Endothelial cell of umbilical vein (primary cell): ENCODE measurements around the gene RECQL.

Experiments
- CTCF ChIP-seq, 2 donors: IDR thresholded peaks; 1 replicate in 1 of 2; 2 replicates in 1 of 2; pipeline ENCODE4 v1.5.1; 2011; ENCODE audit warnings: low read length in 2 of 2, mild to moderate bottlenecking in 2 of 2, moderate library complexity in 2 of 2, control low read depth in 1 of 2, inconsistent platforms in 1 of 2, low read depth in 1 of 2; ENCODE audit not compliant: insufficient read depth in 1 of 2; ENCODE audit errors: extremely low read depth in 1 of 2
- EZH2 ChIP-seq: IDR thresholded peaks from 2 replicates; pipeline ENCODE4 v1.6.1; 2012; ENCODE audit warnings: borderline replicate concordance, low read depth, mild to moderate bottlenecking, moderate library complexity, low read length, inconsistent platforms; ENCODE audit not compliant: severe bottlenecking
- POLR2AphosphoS5 ChIP-seq: IDR thresholded peaks from 2 replicates; pipeline ENCODE4 v1.6.1; 2012; ENCODE audit warnings: low read depth, mild to moderate bottlenecking, control low read depth, low read length, moderate library complexity; ENCODE audit not compliant: insufficient read depth
- TF ChIP-seq, protein P1 (sequence below): IDR thresholded peaks from 2 replicates; pipeline ENCODE4 v1.6.1; 2011; ENCODE audit not compliant: insufficient read depth, insufficient read length

GRCh38 chr12:21546716-21547115 lies 45.3 kb upstream of the RECQL start:
- TF ChIP-seq EZH2 (no peak), CTCF (IDR thresholded peaks at IDR 0.05; ENCODE audit: extremely low read depth in 1 of 2, insufficient read depth in 1 of 2, low read depth in 1 of 2, low read length in 2 of 2) (no peak), POLR2AphosphoS5 (no peak)
- TF ChIP-seq, protein P1, sequence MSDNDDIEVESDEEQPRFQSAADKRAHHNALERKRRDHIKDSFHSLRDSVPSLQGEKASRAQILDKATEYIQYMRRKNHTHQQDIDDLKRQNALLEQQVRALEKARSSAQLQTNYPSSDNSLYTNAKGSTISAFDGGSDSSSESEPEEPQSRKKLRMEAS, result no peak
